HG03135 (cell line): ENCODE measurements around the gene TMEM132D.
"Not testable (repeated sequence)": the region's sequence is repeated elsewhere in the genome, so short reads cannot be mapped to it uniquely, and the experiment has no call there.

ENCODE experiments used
- ATAC-seq: cut with Tn5 transposase; IDR thresholded peaks from one replicate; pipeline ENCODE4 v1.9.1; 2021; ENCODE audit warnings: mild to moderate bottlenecking, moderate library complexity; ENCODE audit not compliant: unreplicated experiment

TMEM132D gene

DNA sequence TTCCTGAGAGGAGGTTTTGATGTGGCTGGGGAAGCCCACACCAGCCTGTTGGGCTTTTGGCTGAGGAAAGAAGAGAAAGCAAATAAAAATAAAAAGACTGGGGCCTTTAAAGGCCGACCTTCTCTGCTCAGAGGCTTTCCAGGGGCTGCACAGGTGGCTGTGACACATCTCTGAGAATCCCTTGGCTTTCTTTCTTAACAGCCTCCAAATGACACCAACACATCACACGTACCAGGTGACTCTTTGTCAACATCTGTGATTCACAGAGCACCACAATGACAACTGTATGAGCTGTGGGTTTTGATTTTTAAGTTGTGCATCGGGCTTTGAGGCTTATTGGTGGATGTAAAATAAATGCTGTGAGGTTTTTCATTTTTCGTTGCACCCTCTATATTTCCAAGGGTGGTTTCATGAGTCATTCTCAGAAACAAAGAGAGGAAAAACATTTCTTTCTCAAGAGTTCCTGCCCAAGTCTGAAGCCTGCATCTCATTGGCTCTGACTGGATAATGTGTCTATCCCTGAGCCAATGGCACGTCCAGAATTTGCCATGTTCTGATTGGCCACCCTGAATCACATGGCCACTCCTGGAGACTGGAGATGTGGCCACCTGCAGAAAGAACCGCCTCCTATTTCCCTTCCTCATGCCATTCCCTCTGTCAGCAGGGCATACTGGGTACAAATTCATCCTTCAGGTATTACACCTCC is 701.6 kb downstream of the TMEM132D start:
- ATAC-seq = no peak

DNA sequence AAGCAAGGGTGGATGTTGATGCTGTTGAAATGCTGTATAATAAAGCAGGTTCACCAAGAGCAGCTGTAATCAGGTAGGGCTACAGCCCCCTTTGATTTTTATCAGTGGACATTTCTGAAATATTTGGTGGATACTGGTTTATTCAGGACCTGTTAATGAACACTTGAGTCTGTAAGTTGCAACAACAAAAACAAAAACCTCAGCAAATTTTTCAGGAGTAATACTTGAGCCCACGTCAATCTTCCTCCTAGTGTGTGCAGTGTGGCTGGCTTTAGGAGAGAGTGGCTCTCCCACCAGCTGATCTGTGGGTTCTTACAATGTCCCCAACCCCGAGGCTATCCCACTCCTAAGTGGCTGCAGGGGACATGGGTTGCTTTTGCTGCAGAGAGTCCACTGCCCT is 702.8 kb downstream of the TMEM132D start:
- ATAC-seq = no peak

DNA sequence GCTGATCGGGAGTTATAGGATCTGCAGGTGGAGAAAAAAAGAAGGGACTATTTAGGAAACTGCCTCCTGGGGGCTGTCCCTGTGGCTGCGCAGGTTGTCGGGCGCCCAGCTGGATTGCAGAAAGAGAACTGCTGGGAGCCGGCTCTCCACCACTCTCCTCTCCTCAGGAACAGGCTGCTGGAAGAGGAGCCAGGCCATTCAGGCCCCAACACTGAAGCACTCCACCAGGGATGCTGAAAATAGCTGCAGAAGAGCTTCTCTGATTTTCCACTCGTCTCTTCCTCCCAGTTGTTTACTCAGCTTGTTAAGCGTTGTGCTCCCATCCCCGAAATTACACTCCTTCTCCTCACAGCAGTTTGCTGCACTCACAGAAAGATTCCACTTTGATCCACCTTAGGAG is 703.2 kb downstream of the TMEM132D start:
- ATAC-seq = no peak

DNA sequence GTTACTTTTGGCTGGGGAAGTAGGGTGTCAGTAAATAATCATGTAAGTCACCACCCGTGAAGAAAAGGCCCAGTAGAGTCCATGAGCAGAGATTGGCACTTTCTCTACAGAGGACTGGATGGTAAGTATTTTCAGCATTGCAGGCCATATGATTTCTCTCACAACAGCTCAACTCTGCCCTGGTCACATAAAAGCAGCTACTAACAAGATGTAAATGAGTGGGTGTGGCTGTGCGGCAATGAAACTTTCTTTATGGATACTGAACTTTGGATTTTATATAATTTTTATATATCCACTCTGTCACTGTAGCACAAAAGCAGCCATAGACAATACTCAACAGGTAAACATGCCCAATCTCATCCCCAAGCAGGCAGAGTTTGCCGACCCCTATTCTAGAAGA is 706.9 kb downstream of the TMEM132D start:
- no peak for ATAC-seq

DNA sequence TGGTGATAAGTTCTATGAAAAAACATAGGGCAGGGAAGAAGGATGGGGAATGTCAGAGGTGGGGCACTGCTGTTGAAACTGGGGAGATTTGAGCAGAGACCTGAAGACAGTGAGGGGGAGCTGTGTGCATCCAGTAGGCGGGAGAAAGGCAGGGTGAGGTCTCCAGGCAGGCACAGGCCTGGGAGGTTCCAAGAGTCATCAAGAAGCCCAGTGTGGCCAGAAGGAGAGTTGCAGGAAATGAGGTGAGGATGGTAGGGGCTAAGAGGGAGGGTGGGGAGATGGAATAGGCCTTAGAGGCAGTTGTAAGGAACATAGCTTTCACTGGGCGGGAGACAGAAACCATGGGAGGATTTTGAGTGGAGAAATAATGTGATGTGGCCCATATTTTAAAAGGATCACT is 708.7 kb downstream of the TMEM132D start:
- no peak for ATAC-seq

DNA sequence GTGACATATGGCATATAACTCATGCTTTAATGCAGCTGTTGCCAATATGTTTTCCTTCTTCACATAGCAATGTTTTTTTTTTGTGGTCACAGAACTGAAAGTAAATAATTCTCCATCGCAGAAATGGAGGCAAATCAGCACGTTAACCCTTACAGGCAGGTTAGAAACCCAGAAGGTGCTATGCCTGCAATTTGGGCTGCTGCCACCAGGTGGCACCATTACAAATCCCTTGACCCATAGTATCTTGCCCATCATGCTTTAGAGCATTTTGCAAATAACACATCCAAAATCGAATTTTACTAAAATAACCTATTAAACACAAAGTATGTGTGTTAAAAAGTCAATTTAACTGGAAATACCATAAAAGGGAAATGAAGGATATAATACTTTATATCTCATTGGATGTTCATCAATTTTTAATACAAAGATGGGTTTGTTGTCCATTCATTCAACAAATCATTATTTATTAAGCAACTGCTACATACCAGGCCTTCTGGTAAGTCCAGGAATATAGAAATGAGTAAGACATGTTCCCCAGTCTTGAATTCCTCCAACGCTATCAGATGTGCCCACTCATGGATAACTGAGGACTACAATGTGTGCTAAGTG is 710.5 kb downstream of the TMEM132D start:
- ATAC-seq = no peak

DNA sequence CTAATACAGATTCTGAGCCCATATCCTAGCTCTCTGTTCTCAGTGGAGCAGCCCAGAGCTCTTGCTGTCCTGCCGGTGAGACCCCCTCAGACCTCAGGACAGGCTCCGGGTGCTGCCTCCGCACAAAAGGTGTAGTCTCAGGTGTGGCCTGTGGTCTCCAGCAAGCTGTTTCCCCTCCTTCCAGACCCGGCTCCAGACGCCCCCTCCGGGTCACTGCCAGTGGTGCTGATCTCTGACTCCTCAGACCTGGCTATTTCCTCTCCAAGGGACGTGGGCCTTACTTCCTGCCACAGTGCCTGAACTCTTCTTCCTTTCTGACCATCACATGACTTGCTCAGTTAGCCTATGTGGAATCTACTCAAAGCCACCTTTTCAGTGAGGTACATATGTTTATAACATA is 713.0 kb downstream of the TMEM132D start:
- ATAC-seq = no peak

DNA sequence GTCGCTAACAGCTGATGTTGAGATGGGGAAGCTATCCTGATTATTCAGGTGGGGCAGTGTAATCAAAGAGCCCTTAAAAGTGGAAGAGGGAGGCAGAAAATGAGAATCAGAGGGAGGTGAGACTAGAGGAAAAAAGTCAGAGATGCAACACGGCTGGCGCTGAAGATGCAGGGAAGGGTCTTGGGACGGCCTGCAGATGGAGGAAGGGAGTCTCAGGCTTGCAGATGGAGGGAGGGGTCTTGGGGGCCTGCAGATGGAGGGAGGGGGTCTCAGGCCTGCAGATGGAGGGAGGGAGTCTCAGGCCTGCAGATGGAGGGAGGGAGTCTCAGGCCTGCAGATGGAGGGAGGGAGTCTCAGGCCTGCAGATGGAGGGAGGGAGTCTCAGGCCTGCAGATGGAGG is 713.9 kb downstream of the TMEM132D start:
- ATAC-seq = not testable (repeated sequence)

DNA sequence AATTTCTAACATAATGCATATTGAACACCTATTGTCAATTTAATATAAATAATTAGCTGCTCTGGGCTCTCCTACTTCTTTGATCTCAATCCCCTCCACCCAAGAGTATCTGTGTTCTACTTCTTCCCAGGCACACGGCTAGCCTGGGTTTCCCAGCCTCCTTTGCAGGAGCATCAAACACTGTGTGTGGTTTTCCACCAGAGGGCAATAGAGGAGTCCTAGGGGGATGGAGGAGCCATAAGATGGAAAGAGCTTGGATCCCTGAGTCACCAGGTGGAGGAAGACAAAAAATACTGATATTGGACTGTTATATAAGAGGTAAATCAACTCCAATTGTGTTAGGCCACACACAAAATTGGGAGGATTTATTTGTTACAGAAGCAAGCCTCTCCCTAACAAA is 716.9 kb downstream of the TMEM132D start:
- no peak for ATAC-seq

DNA sequence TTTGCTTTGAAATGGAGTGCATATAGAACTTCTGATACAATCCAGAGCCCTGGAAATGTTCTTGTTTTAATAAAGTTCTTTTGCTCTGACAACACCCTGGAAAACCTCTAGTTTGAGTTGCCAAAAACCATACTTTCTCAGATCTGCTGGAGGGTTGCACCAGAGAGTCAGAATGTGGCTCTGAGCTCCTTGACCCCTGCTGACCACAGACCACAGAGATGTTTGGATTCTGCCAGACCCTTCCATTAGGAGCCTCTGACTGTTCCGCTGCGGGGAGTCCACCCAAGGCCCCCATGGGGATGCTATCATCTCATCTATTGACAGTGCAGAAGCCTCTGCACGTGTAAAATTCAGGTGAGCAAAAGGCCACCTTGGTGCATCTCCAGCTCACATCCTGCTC is 718.0 kb downstream of the TMEM132D start:
- no peak for ATAC-seq

DNA sequence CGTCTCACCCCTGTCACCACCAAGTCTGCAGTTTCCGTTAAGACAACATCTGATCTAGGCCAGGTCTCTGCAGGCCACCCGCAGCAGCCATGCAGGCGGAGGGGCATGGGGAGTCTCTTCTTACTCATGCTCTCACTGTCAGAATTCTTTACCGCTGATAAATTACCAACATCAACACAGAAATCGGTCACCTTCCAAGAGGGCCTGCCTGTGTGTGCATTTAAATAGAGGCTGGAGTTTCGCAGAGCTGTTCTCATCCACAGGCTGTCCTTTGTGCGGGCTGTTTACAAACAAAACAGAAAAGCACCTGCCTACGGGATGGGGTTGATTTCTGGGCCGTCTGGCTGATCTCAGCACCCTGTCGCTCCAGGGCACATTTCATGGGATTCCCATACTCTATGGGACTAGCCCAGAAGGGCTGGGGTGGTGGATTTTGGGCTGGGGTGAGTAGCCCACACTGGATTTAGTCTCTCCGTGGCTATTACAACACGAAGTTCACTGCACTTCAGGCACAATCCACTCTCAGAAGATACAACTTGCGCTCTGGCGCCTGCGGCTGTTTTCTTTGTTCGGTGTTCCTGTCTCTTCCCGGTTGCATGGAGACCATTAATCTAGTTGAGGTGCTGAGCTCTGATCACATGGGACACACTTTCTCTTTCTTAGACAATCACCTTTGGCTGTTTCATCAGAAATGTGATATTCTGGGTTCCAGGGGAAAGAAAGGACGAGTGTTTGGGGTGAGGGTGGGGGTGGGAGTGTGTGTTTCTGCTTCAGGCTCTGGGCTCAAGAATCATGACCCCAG is 719.5 kb downstream of the TMEM132D start:
- no peak for ATAC-seq

DNA sequence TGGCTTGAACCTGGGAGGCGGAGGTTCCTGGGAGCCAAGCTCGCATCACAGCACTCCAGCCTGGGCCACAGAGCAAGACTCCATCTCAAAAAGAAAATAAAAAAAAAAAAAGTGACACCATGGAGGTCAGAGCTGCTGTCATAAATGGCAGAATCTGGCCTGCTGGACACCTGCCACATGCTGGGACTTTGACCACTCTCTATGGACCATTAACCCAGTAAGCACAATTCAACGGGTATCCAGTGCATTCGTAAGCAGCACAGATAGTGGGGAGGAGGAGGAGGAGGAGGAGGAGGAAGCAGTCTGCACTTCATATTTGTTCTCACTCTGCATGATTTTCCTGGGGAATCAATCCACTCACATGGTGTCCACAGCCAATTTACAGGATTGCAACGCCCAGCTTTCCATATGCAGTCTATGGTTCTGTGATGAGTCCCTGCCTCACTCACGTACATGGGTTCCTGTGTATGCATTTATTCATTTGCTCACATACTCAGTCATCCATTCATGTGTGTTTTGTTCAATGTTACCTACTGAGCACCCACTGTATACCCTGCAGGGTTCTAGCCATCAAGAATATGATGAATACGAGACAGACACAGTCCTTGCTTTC is 723.8 kb downstream of the TMEM132D start:
- ATAC-seq = no peak

DNA sequence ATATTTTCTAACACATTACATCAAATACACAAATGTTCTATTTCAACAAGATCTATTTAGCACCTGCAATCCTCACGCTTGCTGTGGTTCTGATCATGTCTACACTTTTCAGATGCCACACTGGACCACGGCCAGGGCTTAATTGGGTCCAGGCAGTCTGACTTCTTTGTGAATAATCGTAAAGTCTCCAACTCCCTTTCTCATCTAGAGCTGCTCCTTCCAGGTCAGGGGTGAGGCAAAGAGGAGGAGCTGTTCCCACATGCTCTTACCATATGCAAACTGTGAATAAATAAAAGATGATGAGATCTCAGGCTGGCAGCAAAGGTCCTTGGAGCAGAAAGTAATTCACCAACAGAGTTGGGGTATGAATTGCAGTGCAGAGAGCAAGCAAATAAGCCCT is 733.9 kb downstream of the TMEM132D start:
- no peak for ATAC-seq

DNA sequence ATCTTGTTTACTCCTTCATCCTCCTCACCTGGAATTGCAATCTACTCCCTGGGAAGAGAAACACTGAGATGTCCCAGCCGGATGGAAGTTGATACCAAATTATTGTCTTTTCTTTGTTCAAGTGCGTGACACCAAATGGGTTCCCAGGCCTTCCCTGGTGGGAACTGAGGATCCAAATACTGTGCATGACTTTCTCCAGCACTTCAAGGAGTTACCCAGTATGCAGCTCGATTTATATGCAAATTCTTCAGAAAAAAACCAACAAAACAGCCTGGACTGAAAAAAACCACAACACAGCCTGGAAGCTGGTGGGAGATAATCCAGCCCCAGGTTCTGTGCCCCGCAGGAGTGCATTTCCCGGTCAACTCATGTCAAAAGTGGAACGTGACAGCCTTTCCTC is 740.0 kb downstream of the TMEM132D start:
- no peak for ATAC-seq

DNA sequence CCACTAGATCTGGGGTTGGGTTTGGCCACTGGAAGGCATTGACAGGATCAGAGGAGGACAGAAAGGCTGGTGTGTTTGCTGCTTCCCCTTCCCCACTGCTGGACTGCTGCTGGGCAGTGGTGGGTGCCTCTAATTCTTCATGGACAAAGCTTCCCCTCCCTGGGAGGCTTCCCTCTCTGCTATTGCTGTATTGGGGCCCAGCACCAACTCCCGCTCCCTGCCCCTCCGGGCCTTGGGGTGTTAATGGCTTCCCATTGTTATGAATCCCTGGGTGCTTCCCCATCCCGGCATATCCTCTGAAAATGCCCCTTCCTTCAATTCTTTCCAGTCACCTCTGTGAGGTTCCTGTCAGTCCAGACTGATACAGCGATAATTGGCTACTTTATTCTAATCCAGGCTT is 740.4 kb downstream of the TMEM132D start:
- ATAC-seq = no peak

DNA sequence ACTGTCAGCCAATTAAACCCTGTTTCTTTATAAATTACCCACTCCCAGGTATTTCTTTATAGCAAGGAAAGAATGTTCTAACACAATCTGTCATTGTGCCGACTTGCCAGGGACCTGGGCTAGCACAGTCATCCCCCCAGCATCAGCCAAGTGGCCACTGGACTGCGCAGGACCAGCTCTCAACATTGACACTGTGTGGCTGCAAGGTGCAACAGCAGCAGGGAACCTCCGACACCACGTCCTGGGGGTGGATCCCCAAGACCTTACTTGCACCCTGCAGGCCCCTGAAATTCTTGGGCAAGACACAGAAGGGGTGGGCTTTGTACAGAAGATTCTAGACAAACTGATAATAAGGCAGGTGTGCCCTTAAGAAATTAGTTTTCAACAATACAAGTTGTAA is 741.0 kb downstream of the TMEM132D start:
- ATAC-seq = no peak

DNA sequence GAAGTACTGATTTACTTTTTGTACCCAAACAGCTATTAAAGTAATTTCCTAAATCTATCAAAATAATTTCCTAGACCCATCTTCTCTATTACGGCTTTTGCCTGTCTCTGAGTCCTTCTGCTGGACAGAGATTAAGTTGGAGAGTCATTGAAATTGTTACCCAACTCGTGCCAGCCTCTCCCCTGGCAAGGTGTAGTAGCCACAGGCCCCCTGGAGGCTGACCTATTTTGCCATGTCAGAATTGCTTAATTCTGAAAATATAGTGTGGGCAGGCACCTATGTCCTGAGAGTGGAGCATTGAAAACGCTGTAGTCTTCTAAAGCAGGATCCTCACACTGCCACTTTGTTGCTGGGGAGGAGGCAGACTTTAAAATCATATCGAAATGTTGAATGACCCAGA is 742.3 kb downstream of the TMEM132D start:
- ATAC-seq = no peak

DNA sequence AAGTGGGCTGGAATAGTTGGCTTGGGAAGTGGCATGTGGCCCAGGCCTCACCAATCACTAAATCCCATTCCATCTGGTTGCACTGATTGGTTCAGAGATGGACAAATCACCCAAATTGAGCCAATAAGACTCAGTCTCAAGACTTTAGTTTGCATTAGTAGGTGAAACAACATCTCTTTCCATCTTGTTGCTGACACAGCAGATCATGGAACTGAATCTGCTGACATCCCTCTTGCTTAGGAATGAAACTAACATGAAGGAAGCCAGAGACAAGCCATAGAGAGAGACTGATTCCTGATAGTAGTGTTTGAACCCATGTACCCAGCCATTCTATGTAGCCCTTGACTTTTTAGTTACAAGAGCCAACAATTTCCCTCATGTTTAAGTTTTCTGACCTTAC is 743.5 kb downstream of the TMEM132D start:
- no peak for ATAC-seq

DNA sequence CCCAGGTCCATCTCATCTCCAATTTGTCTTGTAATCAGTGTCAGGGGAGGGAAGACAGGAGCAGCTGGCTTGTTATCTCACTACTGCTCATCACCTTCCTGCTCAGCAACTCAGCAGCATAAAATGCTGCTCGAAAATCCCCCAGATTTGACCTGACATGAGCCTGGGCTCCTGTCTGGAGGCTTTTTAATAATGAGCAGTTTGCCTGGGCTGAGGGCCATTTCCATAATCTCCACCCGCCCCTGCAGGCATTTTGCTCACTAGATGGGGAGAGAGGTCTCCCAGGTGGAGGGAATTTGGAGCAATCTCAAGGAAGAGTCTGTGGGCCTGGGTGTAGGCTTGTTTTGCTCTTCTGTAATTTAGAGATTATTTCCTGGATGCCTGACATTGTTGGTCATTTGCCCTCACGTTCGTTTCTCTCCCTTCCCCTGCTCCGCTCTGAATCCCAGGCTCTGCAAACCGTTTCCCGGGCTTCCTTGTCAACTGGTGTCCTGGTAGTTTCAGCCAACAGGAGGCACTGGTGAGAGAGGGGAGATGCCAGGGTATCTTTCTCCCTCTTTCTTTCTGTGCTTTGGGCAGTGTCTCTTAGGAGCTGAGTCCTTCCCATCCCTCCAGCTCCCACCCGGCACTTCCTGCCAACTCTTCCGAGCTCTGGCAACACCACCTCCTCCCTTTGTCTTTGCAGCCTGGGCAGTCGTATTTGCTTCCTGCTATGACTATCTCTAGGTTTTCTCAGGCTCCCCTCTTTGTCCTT is 751.3 kb downstream of the TMEM132D start:
- no peak for ATAC-seq

DNA sequence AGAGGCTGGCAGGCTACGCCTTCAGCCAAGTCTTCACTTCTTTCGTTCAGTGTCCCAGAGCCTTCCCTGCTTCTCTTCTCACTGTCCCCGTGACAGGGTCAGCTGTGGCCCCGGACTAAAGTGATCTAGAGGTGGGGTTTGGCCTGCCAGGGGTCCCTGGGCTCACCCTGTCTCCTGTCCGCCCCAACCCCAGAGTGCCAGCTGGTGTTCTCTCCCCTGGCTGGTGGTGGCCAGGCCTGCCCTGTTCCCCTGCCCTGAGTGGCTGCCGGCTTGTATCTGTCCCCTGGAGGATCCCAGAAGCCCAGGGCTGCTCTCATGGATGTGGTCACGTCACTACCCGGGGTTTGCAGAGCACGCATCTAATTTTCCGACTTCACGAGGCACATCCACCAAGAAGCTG is 753.1 kb downstream of the TMEM132D start:
- no peak for ATAC-seq

DNA sequence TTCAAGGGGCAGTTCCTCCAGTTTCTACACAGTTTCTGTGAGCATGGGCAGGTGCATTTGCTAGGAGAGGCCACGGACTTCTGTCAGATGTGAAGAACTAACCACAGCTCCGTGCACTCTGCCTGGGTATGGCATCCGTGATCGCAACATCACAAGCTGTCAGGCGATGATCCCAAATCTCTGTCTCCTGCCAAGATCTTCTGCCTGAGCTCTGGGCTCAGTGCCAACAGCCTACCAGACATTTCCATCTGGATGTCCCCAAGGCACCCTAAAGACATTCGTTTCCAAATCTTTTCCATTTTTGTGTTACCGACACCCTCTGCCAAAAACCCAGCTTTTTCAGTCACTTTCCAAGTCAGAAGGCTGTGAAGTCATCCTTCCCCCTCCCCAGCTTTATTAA is 758.4 kb downstream of the TMEM132D start:
- no peak for ATAC-seq
